Measurements from ENCODE around the gene SNRNP70. TPM values are rescaled to one million over a fixed set of nuclear protein-coding genes. Genes with fewer than 3 reads are reported as not detected.

SNRNP70 gene
- total and polyA plus RNA-seq, 9 donors: 133 to 366 (median 252) TPM

DNA sequence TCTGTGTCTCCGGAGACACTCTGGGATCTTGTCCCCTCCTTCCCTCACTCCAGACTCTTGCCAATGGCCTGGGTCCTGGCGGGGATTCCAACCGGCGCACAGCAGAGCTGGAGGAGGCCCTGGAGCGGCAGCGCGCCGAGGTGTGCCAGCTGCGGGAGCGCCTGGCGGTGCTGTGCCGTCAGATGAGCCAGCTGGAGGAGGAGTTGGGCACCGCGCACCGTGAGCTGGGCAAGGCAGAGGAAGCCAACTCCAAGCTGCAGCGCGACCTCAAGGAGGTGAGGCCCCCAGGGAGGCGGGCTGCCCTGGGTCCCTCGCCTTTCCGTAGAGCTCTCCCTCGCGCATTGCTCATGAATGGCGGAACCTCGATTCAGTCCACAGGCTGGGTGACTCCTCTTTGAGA lies 45.1 kb downstream of the SNRNP70 start:
- DNase-seq: no peak
- intact Hi-C loops (cut with DNase I): no loop called here
- Histone ChIP-seq H3K9me3 (no peaks in the 10 kb centered on the region), H3K27ac (no peak overlapping the region), H3K4me1 (ENCODE audit: insufficient read depth) (peaks cover 12% of the 10 kb centered on the region), H3K27me3 (no peaks in the 10 kb centered on the region), H3K4me3 (no peak overlapping the region), H3K36me3 (no peaks in the 10 kb centered on the region)
- WGBS, 3 donors: 92 to 95% (median 94%) methylated on average over 24 of the region's 24 CpGs
- TF ChIP-seq, protein P1, sequence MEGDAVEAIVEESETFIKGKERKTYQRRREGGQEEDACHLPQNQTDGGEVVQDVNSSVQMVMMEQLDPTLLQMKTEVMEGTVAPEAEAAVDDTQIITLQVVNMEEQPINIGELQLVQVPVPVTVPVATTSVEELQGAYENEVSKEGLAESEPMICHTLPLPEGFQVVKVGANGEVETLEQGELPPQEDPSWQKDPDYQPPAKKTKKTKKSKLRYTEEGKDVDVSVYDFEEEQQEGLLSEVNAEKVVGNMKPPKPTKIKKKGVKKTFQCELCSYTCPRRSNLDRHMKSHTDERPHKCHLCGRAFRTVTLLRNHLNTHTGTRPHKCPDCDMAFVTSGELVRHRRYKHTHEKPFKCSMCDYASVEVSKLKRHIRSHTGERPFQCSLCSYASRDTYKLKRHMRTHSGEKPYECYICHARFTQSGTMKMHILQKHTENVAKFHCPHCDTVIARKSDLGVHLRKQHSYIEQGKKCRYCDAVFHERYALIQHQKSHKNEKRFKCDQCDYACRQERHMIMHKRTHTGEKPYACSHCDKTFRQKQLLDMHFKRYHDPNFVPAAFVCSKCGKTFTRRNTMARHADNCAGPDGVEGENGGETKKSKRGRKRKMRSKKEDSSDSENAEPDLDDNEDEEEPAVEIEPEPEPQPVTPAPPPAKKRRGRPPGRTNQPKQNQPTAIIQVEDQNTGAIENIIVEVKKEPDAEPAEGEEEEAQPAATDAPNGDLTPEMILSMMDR (IDR thresholded peaks at IDR 0.05): no peak
- no peak for TF ChIP-seq EP300 (IDR thresholded peaks at IDR 0.05)

- WGBS, 3 donors: 14 to 21% (median 18%) methylated on average over 49 of the region's 49 CpGs
- H3K27ac ChIP-seq: no peak overlapping the region
Observed at GRCh38 chr19:49132974-49133609, 47.8 kb downstream of the SNRNP70 start.

GRCh38 chr19:49133621-49134454 lies 48.6 kb downstream of the SNRNP70 start:
- H3K27me3 ChIP-seq: no peaks in the 10 kb centered on the region
- WGBS, 3 donors: 15 to 30% (median 21%) methylated on average over 42 of the region's 42 CpGs
- intact Hi-C loops (cut with DNase I): no loop called here
- no peaks in the 10 kb centered on the region for H3K36me3 ChIP-seq
- no peak overlapping the region for H3K27ac ChIP-seq
- peak; percentile 65 to 89 (median 78) for DNase-seq
- peaks cover 7% of the 10 kb centered on the region for H3K4me1 ChIP-seq (ENCODE audit: insufficient read depth)
- TF ChIP-seq, protein P1 (IDR thresholded peaks at IDR 0.05): peak in 1 of 3 donors; percentile 19
- no peak for TF ChIP-seq EP300 (IDR thresholded peaks at IDR 0.05)
- H3K9me3 ChIP-seq: no peaks in the 10 kb centered on the region
- H3K4me3 ChIP-seq: peak overlapping the region; percentile 3

More at GRCh38 chr19:49132974-49133609, 47.8 kb downstream of the SNRNP70 start:
- Histone ChIP-seq H3K27me3 (no peaks in the 10 kb centered on the region), H3K9me3 (no peaks in the 10 kb centered on the region), H3K4me1 (ENCODE audit: insufficient read depth) (peaks cover 10% of the 10 kb centered on the region), H3K4me3 (peak overlapping the region; percentile 23), H3K36me3 (no peaks in the 10 kb centered on the region)
- TF ChIP-seq, protein P1 (IDR thresholded peaks at IDR 0.05): no peak
- TF ChIP-seq POLR2A (IDR thresholded peaks at IDR 0.05): no peak
- TF ChIP-seq EP300 (IDR thresholded peaks at IDR 0.05): no peak
- intact Hi-C loops (cut with DNase I): no loop called here
- DNase-seq: peak in 3 of 5 donors; percentile 50 to 57 (median 50)

DNA sequence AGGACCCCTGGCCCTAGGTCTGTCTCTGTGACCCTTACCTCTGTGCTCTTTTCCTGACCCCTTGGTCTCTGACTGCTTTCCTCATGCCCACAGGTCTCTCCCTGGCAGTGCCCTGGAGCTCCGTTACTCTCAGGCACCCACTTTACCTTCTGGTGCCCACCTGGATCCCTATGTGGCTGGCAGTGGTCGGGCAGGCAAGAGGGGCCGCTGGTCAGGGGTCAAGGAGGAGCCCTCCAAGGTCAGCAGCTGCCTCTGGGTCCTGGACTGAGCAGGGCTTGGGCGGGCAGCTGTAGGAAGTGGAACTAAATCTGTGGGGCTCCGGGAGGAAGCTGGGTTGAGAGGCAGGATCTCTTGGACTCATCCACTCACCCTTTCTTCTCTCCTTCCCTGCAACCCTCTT lies 50.4 kb downstream of the SNRNP70 start:
- H3K4me3 ChIP-seq: no peak overlapping the region
- 82 to 87% (median 87%) methylated on average over 5 of the region's 5 CpGs for WGBS, 3 donors
- TF ChIP-seq, protein P1 (IDR thresholded peaks at IDR 0.05): no peak
- TF ChIP-seq EP300 (IDR thresholded peaks at IDR 0.05) (no peak), POLR2A (IDR thresholded peaks at IDR 0.05) (no peak)
- no peaks in the 10 kb centered on the region for H3K27me3 ChIP-seq
- intact Hi-C loops (cut with DNase I): no loop called here
- DNase-seq: no peak
- H3K4me1 ChIP-seq (ENCODE audit: insufficient read depth): peaks cover 7% of the 10 kb centered on the region
- no peak overlapping the region for H3K27ac ChIP-seq
- no peaks in the 10 kb centered on the region for H3K9me3 ChIP-seq
- no peaks in the 10 kb centered on the region for H3K36me3 ChIP-seq

Measured in ovary (tissue), 9 donors.